Keratinocyte (primary cell): ENCODE results near the gene GLRX3.

Experiments used
- EZH2 ChIP-seq: IDR thresholded peaks from one replicate; pipeline ENCODE4 v1.6.1; 2012; ENCODE audit warnings: inconsistent platforms, mild to moderate bottlenecking, low read length, moderate library complexity
- TF ChIP-seq, protein P1 (sequence below), 3 experiments: IDR thresholded peaks in 1 of 3; conservative IDR thresholded peaks in 1 of 3; optimal IDR thresholded peaks in 1 of 3; 2 replicates in 2 of 3; 3 replicates in 1 of 3; pipeline versions ENCODE3 to v1.5.1; 2011; ENCODE audit warnings: low read length in 3 of 3, mild to moderate bottlenecking in 3 of 3, moderate library complexity in 2 of 3, control low read depth in 1 of 3, inconsistent platforms in 1 of 3; ENCODE audit not compliant: insufficient read depth in 2 of 3; ENCODE audit errors: extremely low read depth in 1 of 3

DNA sequence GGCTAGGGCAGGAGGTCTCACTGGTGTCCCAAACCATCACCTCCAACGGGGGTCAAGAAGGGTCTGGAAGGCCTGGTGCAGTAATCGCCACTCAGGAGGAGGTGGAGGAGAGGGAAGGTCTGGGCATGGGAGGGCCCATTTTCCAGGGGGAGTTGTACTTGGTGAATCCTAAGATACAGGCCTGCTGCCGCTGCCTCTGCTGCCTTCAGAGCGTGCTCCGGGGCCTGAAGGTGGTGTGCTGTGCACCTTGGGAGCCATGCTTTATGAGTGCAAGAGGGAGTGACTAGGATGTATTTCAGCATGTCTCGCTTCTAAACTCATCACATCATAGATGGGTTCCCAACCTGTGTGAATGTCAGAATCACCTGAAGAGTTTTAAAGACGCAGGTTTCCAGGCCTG lies 78.2 kb downstream of the GLRX3 start:
- TF ChIP-seq, protein P1, sequence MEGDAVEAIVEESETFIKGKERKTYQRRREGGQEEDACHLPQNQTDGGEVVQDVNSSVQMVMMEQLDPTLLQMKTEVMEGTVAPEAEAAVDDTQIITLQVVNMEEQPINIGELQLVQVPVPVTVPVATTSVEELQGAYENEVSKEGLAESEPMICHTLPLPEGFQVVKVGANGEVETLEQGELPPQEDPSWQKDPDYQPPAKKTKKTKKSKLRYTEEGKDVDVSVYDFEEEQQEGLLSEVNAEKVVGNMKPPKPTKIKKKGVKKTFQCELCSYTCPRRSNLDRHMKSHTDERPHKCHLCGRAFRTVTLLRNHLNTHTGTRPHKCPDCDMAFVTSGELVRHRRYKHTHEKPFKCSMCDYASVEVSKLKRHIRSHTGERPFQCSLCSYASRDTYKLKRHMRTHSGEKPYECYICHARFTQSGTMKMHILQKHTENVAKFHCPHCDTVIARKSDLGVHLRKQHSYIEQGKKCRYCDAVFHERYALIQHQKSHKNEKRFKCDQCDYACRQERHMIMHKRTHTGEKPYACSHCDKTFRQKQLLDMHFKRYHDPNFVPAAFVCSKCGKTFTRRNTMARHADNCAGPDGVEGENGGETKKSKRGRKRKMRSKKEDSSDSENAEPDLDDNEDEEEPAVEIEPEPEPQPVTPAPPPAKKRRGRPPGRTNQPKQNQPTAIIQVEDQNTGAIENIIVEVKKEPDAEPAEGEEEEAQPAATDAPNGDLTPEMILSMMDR (optimal IDR thresholded peaks at IDR 0.05 in 1 of 3, IDR thresholded peaks at IDR 0.05 in 1 of 3, conservative IDR thresholded peaks at IDR 0.05 in 1 of 3; ENCODE audit: extremely low read depth in 1 of 3, insufficient read depth in 2 of 3, low read length in 3 of 3) = no peak
- no peak for TF ChIP-seq EZH2
